Suprapubic skin (tissue), 4 donors: ENCODE data around the gene LBHD2.

ENCODE experiments used
- CTCF ChIP-seq, 2 donors: fragments of 200-600 bp in 1 of 2; fragments of 450-650 bp in 1 of 2; sonication (generic) in 1 of 2; IDR thresholded peaks; one replicate each; pipeline ENCODE4 v1.5.1; 2016 to 2019; ENCODE audit warnings: antibody characterized with exemption in 2 of 2, mild to moderate bottlenecking in 1 of 2, moderate library complexity in 1 of 2
- EP300 ChIP-seq: sonication (generic); formaldehyde crosslinking; IDR thresholded peaks from one replicate; pipeline ENCODE4 v1.6.1; 2017; ENCODE audit warnings: antibody characterized with exemption
- POLR2A ChIP-seq, 2 donors: fragments of 450-650 bp; IDR thresholded peaks; one replicate each; pipeline ENCODE4 v1.6.1; 2017; ENCODE audit warnings: antibody characterized with exemption in 2 of 2, mild to moderate bottlenecking in 2 of 2, moderate library complexity in 2 of 2
- POLR2AphosphoS5 ChIP-seq, 3 donors: sonication (generic); formaldehyde crosslinking; IDR thresholded peaks; one replicate each; pipeline ENCODE4 v1.6.1; 2017; ENCODE audit warnings: antibody characterized with exemption in 3 of 3

GRCh38 chr14:103108749-103109207, 24.8 kb downstream of the LBHD2 start:
- TF ChIP-seq CTCF (IDR thresholded peaks at IDR 0.05) (no peak), POLR2AphosphoS5 (IDR thresholded peaks at IDR 0.05) (no peak), POLR2A (IDR thresholded peaks at IDR 0.05) (no peak), EP300 (no peak)
